ENCODE results near the gene IDUA.

The IDUA gene

DNA sequence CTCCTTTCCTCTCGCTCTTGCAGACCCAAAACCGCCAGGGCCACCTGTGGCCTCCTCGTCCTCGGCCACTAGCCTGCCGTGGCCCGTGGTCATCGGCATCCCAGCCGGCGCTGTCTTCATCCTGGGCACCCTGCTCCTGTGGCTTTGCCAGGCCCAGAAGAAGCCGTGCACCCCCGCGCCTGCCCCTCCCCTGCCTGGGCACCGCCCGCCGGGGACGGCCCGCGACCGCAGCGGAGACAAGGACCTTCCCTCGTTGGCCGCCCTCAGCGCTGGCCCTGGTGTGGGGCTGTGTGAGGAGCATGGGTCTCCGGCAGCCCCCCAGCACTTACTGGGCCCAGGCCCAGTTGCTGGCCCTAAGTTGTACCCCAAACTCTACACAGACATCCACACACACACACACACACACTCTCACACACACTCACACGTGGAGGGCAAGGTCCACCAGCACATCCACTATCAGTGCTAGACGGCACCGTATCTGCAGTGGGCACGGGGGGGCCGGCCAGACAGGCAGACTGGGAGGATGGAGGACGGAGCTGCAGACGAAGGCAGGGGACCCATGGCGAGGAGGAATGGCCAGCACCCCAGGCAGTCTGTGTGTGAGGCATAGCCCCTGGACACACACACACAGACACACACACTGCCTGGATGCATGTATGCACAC, 38.2 kb downstream of the IDUA start:
- Histone ChIP-seq H3K36me3 (peaks cover 32% of the 10 kb centered on the region), H3K4me3 (ENCODE audit: low read depth, low read length) (no peak overlapping the region), H3K9me3 (ENCODE audit: severe bottlenecking) (no peaks in the 10 kb centered on the region), H3K27ac (no peak overlapping the region), H3K27me3 (ENCODE audit: insufficient read depth, low read depth, severe bottlenecking) (no peaks in the 10 kb centered on the region)
- TF ChIP-seq, protein P1, sequence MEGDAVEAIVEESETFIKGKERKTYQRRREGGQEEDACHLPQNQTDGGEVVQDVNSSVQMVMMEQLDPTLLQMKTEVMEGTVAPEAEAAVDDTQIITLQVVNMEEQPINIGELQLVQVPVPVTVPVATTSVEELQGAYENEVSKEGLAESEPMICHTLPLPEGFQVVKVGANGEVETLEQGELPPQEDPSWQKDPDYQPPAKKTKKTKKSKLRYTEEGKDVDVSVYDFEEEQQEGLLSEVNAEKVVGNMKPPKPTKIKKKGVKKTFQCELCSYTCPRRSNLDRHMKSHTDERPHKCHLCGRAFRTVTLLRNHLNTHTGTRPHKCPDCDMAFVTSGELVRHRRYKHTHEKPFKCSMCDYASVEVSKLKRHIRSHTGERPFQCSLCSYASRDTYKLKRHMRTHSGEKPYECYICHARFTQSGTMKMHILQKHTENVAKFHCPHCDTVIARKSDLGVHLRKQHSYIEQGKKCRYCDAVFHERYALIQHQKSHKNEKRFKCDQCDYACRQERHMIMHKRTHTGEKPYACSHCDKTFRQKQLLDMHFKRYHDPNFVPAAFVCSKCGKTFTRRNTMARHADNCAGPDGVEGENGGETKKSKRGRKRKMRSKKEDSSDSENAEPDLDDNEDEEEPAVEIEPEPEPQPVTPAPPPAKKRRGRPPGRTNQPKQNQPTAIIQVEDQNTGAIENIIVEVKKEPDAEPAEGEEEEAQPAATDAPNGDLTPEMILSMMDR (IDR thresholded peaks at IDR 0.05; ENCODE audit: low read depth, low read length), result no peak
- no peak for DNase-seq

DNA sequence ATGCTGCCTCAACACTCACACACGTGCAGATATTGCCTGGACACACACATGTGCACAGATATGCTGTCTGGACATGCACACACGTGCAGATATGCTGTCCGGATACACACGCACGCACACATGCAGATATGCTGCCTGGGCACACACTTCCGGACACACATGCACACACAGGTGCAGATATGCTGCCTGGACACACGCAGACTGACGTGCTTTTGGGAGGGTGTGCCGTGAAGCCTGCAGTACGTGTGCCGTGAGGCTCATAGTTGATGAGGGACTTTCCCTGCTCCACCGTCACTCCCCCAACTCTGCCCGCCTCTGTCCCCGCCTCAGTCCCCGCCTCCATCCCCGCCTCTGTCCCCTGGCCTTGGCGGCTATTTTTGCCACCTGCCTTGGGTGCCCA, 39.3 kb downstream of the IDUA start:
- H3K4me3 ChIP-seq (ENCODE audit: low read depth, low read length), result no peak overlapping the region
- peak; percentile 63 for DNase-seq
- H3K27me3 ChIP-seq (ENCODE audit: insufficient read depth, low read depth, severe bottlenecking), result no peaks in the 10 kb centered on the region
- H3K27ac ChIP-seq, result no peak overlapping the region
- no peaks in the 10 kb centered on the region for H3K9me3 ChIP-seq (ENCODE audit: severe bottlenecking)
- TF ChIP-seq, protein P1 (IDR thresholded peaks at IDR 0.05; ENCODE audit: low read depth, low read length), result no peak
- peaks cover 32% of the 10 kb centered on the region for H3K36me3 ChIP-seq

DNA sequence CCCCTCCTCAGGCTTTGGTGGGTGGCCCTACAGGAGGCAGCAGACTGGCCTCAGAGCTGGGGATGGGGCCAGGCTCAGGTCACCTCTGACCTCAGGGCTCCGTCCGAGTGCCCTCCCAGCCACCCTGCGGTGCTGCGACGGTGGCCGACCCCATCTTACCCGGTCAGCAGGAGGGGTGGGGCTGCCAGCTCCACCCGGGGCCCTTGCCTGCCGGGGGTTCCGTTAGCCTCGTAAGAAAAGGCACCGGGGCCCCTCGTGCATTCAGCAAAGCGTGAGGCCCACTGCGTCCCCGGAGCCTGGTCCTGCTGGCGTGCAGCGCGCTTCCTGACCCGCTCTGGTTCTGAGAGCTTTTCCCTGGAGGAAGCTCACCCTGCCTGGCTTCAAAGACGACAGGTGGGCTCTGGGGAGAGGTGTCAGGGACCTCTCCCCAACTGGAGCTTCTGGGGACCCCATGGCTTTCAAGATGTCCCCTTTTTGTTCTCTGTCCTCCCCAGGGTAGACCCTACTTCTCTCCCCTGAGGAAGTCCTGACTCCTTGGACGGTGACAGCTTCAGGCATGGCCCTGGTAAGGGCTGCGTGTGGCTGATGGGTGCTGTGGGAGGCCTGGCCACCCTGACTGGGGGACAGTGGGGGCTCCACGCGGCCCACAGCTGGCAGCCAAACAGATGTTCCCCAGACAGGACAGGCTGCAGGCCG, 40.5 kb downstream of the IDUA start:
- DNase-seq, result no peak
- Histone ChIP-seq H3K4me3 (ENCODE audit: low read depth, low read length) (no peak overlapping the region), H3K27me3 (ENCODE audit: insufficient read depth, low read depth, severe bottlenecking) (no peaks in the 10 kb centered on the region), H3K36me3 (peaks cover 29% of the 10 kb centered on the region), H3K27ac (0 out of 2 replicates have a peak overlapping the region, but pooled peaks have one; percentile 7), H3K9me3 (ENCODE audit: severe bottlenecking) (no peaks in the 10 kb centered on the region)
- TF ChIP-seq, protein P1 (IDR thresholded peaks at IDR 0.05; ENCODE audit: low read depth, low read length), result no peak

DNA sequence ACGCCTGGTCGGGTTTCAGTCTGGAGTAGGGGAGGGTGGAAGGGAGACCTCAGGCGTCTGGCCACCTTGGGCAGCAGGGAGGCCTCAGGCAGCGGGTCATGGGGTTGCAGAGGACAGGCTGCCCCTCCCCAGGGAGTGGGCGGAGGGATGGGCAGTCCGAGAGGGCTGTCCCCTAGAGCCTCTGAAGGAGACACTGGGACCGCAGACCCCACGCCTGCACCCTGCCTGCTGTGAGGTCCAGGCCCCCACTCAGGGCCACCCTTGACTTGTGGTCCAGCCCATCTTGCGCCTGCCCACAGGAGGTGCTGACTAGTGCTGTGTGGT, 41.0 kb downstream of the IDUA start:
- Histone ChIP-seq H3K27ac (0 out of 2 replicates have a peak overlapping the region, but pooled peaks have one; percentile 7), H3K27me3 (ENCODE audit: insufficient read depth, low read depth, severe bottlenecking) (no peaks in the 10 kb centered on the region), H3K4me3 (ENCODE audit: low read depth, low read length) (no peak overlapping the region), H3K9me3 (ENCODE audit: severe bottlenecking) (no peaks in the 10 kb centered on the region), H3K36me3 (peaks cover 25% of the 10 kb centered on the region)
- DNase-seq, result peak; percentile 56
- TF ChIP-seq, protein P1 (IDR thresholded peaks at IDR 0.05; ENCODE audit: low read depth, low read length), result no peak

DNA sequence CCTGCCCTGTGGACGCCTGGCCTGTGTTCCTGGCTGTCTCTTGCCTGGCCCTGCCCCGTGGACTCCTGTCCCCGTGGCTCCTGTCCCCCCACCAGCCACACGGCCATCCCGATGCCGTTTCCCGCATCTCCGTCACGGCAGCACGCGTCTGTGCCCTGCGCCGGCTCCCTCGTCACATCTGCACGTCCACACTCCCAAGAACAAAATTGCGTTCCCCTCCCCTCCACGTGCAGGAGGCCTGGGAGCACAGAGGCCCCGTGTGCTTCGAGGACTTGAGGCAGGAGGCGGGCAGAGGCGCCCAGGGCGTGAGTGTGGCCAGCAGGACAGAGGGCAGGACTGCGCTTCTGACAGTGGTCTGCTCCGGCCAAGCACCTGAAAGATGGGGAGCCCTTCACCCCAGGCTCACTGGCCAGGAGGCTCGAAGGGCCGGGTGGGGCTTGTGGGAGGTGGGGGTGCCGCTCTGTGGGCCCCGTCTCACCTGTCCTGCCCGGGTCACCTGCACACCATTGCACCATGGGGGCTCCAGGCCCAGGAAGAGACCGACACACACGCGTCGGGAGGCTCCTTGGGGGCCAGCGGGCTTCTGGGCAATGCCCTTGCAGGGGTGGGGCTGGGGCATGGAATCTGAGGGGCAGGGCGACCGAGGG, 41.9 kb downstream of the IDUA start:
- H3K36me3 ChIP-seq, result peaks cover 21% of the 10 kb centered on the region
- no peak overlapping the region for H3K4me3 ChIP-seq (ENCODE audit: low read depth, low read length)
- no peak overlapping the region for H3K27ac ChIP-seq
- H3K27me3 ChIP-seq (ENCODE audit: insufficient read depth, low read depth, severe bottlenecking), result no peaks in the 10 kb centered on the region
- no peak for DNase-seq
- no peaks in the 10 kb centered on the region for H3K9me3 ChIP-seq (ENCODE audit: severe bottlenecking)
- TF ChIP-seq, protein P1 (IDR thresholded peaks at IDR 0.05; ENCODE audit: low read depth, low read length), result no peak
